Karpas-422 (cell line): ENCODE results near the gene HIBCH. TPM values are rescaled to one million over a fixed set of nuclear protein-coding genes. Genes with fewer than 3 reads are reported as not detected.

Source experiments
- DNase-seq: peaks from one replicate; pipeline ENCODE4 v3.0.0-alpha.2; 2015
- H2AFZ ChIP-seq: fragments of 200-600 bp; sonication (generic); 2 replicates; pipeline ENCODE4 v1.6.1; 2014; ENCODE audit warnings: antibody characterized with exemption, low read length, mixed read lengths
- H3K27ac ChIP-seq: fragments of 200-600 bp; sonication (generic); 2 replicates; pipeline ENCODE4 v1.5.1; 2014; ENCODE audit warnings: mild to moderate bottlenecking, low read length, moderate library complexity
- H3K27me3 ChIP-seq: fragments of 200-600 bp; sonication (generic); 2 replicates; pipeline ENCODE4 v1.6.1; 2014; ENCODE audit warnings: low read length, mixed read lengths
- H3K36me3 ChIP-seq: fragments of 200-600 bp; sonication (generic); 2 replicates; pipeline ENCODE4 v1.6.1; 2014; ENCODE audit warnings: low read length, mixed read lengths; ENCODE audit not compliant: insufficient read depth
- H3K4me1 ChIP-seq: fragments of 200-600 bp; sonication (generic); 2 replicates; pipeline ENCODE4 v1.6.1; 2014; ENCODE audit warnings: mild to moderate bottlenecking, low read length, mixed read lengths
- H3K4me2 ChIP-seq: fragments of 200-600 bp; sonication (generic); 2 replicates; pipeline ENCODE4 v1.6.1; 2014; ENCODE audit warnings: low read length, low read depth, mild to moderate bottlenecking; ENCODE audit not compliant: poor library complexity, severe bottlenecking
- H3K4me3 ChIP-seq: fragments of 200-600 bp; sonication (generic); 2 replicates; pipeline ENCODE4 v1.5.1; 2014; ENCODE audit warnings: mild to moderate bottlenecking, antibody characterized with exemption, low read length, mixed read lengths
- H3K79me2 ChIP-seq: fragments of 200-600 bp; sonication (generic); 2 replicates; pipeline ENCODE4 v1.6.1; 2014; ENCODE audit warnings: mild to moderate bottlenecking, low read length, mixed read lengths
- H3K9ac ChIP-seq: fragments of 200-600 bp; sonication (generic); 2 replicates; pipeline ENCODE4 v1.6.0; 2014; ENCODE audit warnings: low read length
- H3K9me2 ChIP-seq: fragments of 200-600 bp; sonication (generic), shearing (Covaris generic); replicated peaks from 2 replicates; pipeline ENCODE4 v1.6.0; 2014; ENCODE audit warnings: mild to moderate bottlenecking, low read length, moderate library complexity; ENCODE audit not compliant: insufficient read depth
- H3K9me3 ChIP-seq: fragments of 300-700, 200-600 bp; sonication (generic); 2 replicates; pipeline ENCODE4 v1.6.1; 2014; ENCODE audit warnings: low read length, mixed read lengths
- H4K20me1 ChIP-seq: fragments of 200-600 bp; sonication (generic); 2 replicates; pipeline ENCODE4 v1.6.1; 2014; ENCODE audit warnings: mild to moderate bottlenecking, antibody characterized with exemption, low read length, low read depth; ENCODE audit not compliant: insufficient read depth
- total RNA-seq: library from RNA; depleted of rRNA; stranded (reverse); fragments of >200 nt; shearing (Covaris generic); gene quantifications from 2 replicates; pipeline ENCODE4 v1.2.3, GENCODE V29; 2014; ENCODE audit warnings: low replicate concordance; rRNA removed

HIBCH gene
- 23.3 and 33.5 TPM in 2 replicates for total RNA-seq

- H4K20me1 ChIP-seq: no peaks in the 10 kb centered on the region
- peak within 1 kb of the TSS; percentile 56 for H3K27ac ChIP-seq
- DNase-seq: peak; percentile 98
- no peaks in the 10 kb centered on the region for H3K9me3 ChIP-seq
- H2AFZ ChIP-seq: peak within 1 kb of the TSS; percentile 68
- peak within 1 kb of the TSS; percentile 71 for H3K9ac ChIP-seq
- H3K9me2 ChIP-seq: no peaks in the 10 kb centered on the region
- peak within 1 kb of the TSS; percentile 77 for H3K4me3 ChIP-seq
- no peaks in the 10 kb centered on the region for H3K36me3 ChIP-seq
- peaks cover 47% of the 10 kb centered on the region for H3K4me1 ChIP-seq
- H3K4me2 ChIP-seq: peak within 1 kb of the TSS; percentile 89
- peaks cover 47% of the 10 kb centered on the region for H3K79me2 ChIP-seq
- no peaks in the 10 kb centered on the region for H3K27me3 ChIP-seq
These were observed at the start of gene HIBCH for GRCh38 chr2:190319555-190320498. Gene HIBCH (minus strand): TSS chr2:190319826. CDS start chr2:190319750, 76 bp downstream.

GRCh38 chr2:190367091-190367490 lies 47.5 kb upstream of the HIBCH start:
- Histone ChIP-seq H3K4me3 (no peak overlapping the region), H3K4me2 (no peak overlapping the region), H3K79me2 (no peaks in the 10 kb centered on the region), H4K20me1 (no peaks in the 10 kb centered on the region), H3K27ac (no peak overlapping the region), H3K9me3 (no peaks in the 10 kb centered on the region), H2AFZ (no peak overlapping the region), H3K27me3 (no peaks in the 10 kb centered on the region), H3K36me3 (no peaks in the 10 kb centered on the region), H3K9ac (no peak overlapping the region), H3K9me2 (no peaks in the 10 kb centered on the region), H3K4me1 (no peaks in the 10 kb centered on the region)
- DNase-seq: no peak

- Histone ChIP-seq H4K20me1 (no peaks in the 10 kb centered on the region), H3K4me3 (no peak overlapping the region), H3K36me3 (no peaks in the 10 kb centered on the region), H3K9me3 (no peaks in the 10 kb centered on the region), H3K27me3 (no peaks in the 10 kb centered on the region), H2AFZ (no peak overlapping the region), H3K9me2 (no peaks in the 10 kb centered on the region), H3K4me1 (no peaks in the 10 kb centered on the region), H3K4me2 (no peak overlapping the region), H3K27ac (no peak overlapping the region), H3K79me2 (no peaks in the 10 kb centered on the region), H3K9ac (no peak overlapping the region)
- DNase-seq: no peak
These were observed 46.7 kb upstream of the HIBCH start for GRCh38 chr2:190366248-190366753.

- no peak overlapping the region for H3K9ac ChIP-seq
- no peak overlapping the region for H3K4me2 ChIP-seq
- no peak overlapping the region for H3K4me3 ChIP-seq
- H3K36me3 ChIP-seq: no peaks in the 10 kb centered on the region
- H3K79me2 ChIP-seq: no peaks in the 10 kb centered on the region
- no peaks in the 10 kb centered on the region for H3K27me3 ChIP-seq
- H4K20me1 ChIP-seq: no peaks in the 10 kb centered on the region
- DNase-seq: no peak
- H2AFZ ChIP-seq: no peak overlapping the region
- H3K4me1 ChIP-seq: no peaks in the 10 kb centered on the region
- H3K9me2 ChIP-seq: no peaks in the 10 kb centered on the region
- H3K9me3 ChIP-seq: no peaks in the 10 kb centered on the region
- no peak overlapping the region for H3K27ac ChIP-seq
These were observed 46.0 kb upstream of the HIBCH start for GRCh38 chr2:190365499-190366204.

GRCh38 chr2:190362894-190363293 lies 43.3 kb upstream of the HIBCH start:
- H3K9me3 ChIP-seq: no peaks in the 10 kb centered on the region
- no peak overlapping the region for H3K4me3 ChIP-seq

GRCh38 chr2:190361572-190361971 lies 41.9 kb upstream of the HIBCH start:
- Histone ChIP-seq H3K9me2 (no peaks in the 10 kb centered on the region), H3K27ac (no peak overlapping the region), H3K4me2 (no peak overlapping the region), H3K4me1 (peaks cover 3% of the 10 kb centered on the region), H3K36me3 (no peaks in the 10 kb centered on the region), H3K79me2 (no peaks in the 10 kb centered on the region), H2AFZ (no peak overlapping the region), H4K20me1 (no peaks in the 10 kb centered on the region), H3K4me3 (no peak overlapping the region), H3K9ac (no peak overlapping the region), H3K9me3 (no peaks in the 10 kb centered on the region), H3K27me3 (no peaks in the 10 kb centered on the region)
- DNase-seq: no peak

More at GRCh38 chr2:190362894-190363293, 43.3 kb upstream of the HIBCH start:
- Histone ChIP-seq H4K20me1 (no peaks in the 10 kb centered on the region), H3K4me2 (no peak overlapping the region), H3K36me3 (no peaks in the 10 kb centered on the region), H3K79me2 (no peaks in the 10 kb centered on the region), H3K27me3 (no peaks in the 10 kb centered on the region), H3K9ac (no peak overlapping the region), H3K27ac (no peak overlapping the region), H3K9me2 (no peaks in the 10 kb centered on the region), H2AFZ (no peak overlapping the region), H3K4me1 (peaks cover 3% of the 10 kb centered on the region)
- DNase-seq: no peak

- no peak overlapping the region for H3K27ac ChIP-seq
- no peaks in the 10 kb centered on the region for H3K79me2 ChIP-seq
- H3K4me1 ChIP-seq: peaks cover 3% of the 10 kb centered on the region
- no peak overlapping the region for H2AFZ ChIP-seq
- H3K27me3 ChIP-seq: no peaks in the 10 kb centered on the region
- H3K9me2 ChIP-seq: no peaks in the 10 kb centered on the region
- no peak overlapping the region for H3K4me3 ChIP-seq
- no peak overlapping the region for H3K4me2 ChIP-seq
- no peaks in the 10 kb centered on the region for H3K9me3 ChIP-seq
- no peaks in the 10 kb centered on the region for H4K20me1 ChIP-seq
- no peak for DNase-seq
- no peak overlapping the region for H3K9ac ChIP-seq
- no peaks in the 10 kb centered on the region for H3K36me3 ChIP-seq
These were observed 41.3 kb upstream of the HIBCH start for GRCh38 chr2:190360965-190361364.

- no peak for DNase-seq
- no peak overlapping the region for H3K27ac ChIP-seq
- no peaks in the 10 kb centered on the region for H4K20me1 ChIP-seq
- H3K79me2 ChIP-seq: no peaks in the 10 kb centered on the region
- H3K27me3 ChIP-seq: no peaks in the 10 kb centered on the region
- H3K9ac ChIP-seq: no peak overlapping the region
- no peak overlapping the region for H3K4me3 ChIP-seq
- H3K4me1 ChIP-seq: peaks cover 3% of the 10 kb centered on the region
- no peaks in the 10 kb centered on the region for H3K9me2 ChIP-seq
- H3K36me3 ChIP-seq: no peaks in the 10 kb centered on the region
- H3K9me3 ChIP-seq: no peaks in the 10 kb centered on the region
- H2AFZ ChIP-seq: no peak overlapping the region
- no peak overlapping the region for H3K4me2 ChIP-seq
These were observed 40.9 kb upstream of the HIBCH start for GRCh38 chr2:190360561-190360960.
